Skeletal muscle tissue (tissue), 4 donors: Measurements from ENCODE around the gene ZNF189. TPM values are rescaled to one million over a fixed set of nuclear protein-coding genes. Genes with fewer than 3 reads are reported as not detected.

Source experiments
- H3K27ac ChIP-seq: one replicate; pipeline ENCODE4 v1.7.0; 2013; ENCODE audit warnings: mild to moderate bottlenecking, low read depth, low read length, inconsistent platforms
- H3K27me3 ChIP-seq, 3 donors: one replicate each; pipeline ENCODE4 v1.7.0; 2013; ENCODE audit warnings: low read length in 3 of 3; ENCODE audit not compliant: control insufficient read depth in 3 of 3, insufficient read depth in 3 of 3
- H3K36me3 ChIP-seq, 3 donors: one replicate each; pipeline ENCODE4 v1.7.0; 2013; ENCODE audit warnings: low read length in 3 of 3; ENCODE audit not compliant: control insufficient read depth in 3 of 3, insufficient read depth in 3 of 3
- H3K4me1 ChIP-seq, 3 donors: one replicate each; pipeline ENCODE4 v1.7.0; 2013; ENCODE audit warnings: low read length in 3 of 3, mild to moderate bottlenecking in 3 of 3; ENCODE audit not compliant: control insufficient read depth in 3 of 3, insufficient read depth in 3 of 3
- H3K4me3 ChIP-seq, 3 donors: one replicate each; pipeline ENCODE4 v1.7.0; 2013; ENCODE audit warnings: low read length in 3 of 3
- H3K9ac ChIP-seq, 3 donors: one replicate each; pipeline ENCODE4 v1.7.0; 2013; ENCODE audit warnings: low read length in 3 of 3, mild to moderate bottlenecking in 3 of 3, moderate library complexity in 2 of 3, low read depth in 1 of 3
- H3K9me3 ChIP-seq, 3 donors: one replicate each; pipeline ENCODE4 v1.7.0; 2013; ENCODE audit warnings: low read length in 3 of 3; ENCODE audit not compliant: control insufficient read depth in 3 of 3
- total RNA-seq: library from RNA; depleted of rRNA; stranded (reverse); fragments of >200 nt; gene quantifications from one replicate; pipeline ENCODE4 v1.2.3, GENCODE V29; 2014
- donor health status: Osteomylitis.

The ZNF189 gene
- total RNA-seq, 1 donor from 2014 or later, result 28.7 TPM

DNA sequence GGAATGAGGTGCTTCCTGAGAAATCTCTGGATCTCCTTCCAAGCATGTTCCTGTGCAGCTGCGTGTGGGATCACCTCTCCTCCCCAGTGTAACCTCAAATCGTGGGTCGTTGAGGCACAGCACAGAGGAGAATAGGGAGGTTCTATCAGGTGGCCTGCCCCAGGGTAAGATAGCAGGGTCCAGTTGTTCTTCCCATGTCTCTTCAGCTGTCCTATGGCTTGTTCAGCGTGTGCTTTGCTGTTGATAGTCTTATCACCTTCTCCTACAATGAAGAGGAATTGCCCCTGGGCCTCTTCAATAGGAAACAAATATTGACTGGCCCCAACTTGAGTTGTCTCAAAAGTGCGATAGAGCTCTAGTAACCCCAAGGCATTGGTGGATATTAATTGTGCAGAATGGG lies 36.2 kb upstream of the ZNF189 start:
- no peak overlapping the region for H3K9ac ChIP-seq
- H3K4me1 ChIP-seq, result no peaks in the 10 kb centered on the region
- H3K9me3 ChIP-seq, result no peaks in the 10 kb centered on the region
- H3K27ac ChIP-seq, result no peak overlapping the region
- no peak overlapping the region for H3K4me3 ChIP-seq
- H3K36me3 ChIP-seq, result peaks cover 0 to 4% (median 0%) of the 10 kb centered on the region in 3 donors
- no peaks in the 10 kb centered on the region for H3K27me3 ChIP-seq

DNA sequence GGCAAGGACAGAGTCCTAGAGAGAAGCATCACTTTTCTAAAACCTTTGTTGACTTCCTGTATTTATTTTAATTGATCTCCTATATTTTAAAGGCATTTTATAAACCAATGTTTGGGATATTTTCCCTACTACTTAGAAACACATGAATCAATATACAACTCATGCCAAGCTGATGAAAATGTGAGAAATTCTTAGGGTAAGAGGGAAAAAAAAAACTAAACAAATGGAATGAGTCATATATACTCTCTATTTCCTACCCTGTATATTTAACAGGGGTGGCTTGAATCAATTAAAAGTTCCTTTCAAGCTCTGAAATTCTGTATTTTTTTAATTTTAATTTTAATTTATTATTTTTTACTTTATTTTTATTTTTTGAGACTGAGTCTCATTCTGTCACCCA lies 33.5 kb upstream of the ZNF189 start:
- H3K9me3 ChIP-seq, result no peaks in the 10 kb centered on the region
- H3K4me1 ChIP-seq, result no peaks in the 10 kb centered on the region
- H3K36me3 ChIP-seq, result peaks cover 0 to 4% (median 0%) of the 10 kb centered on the region in 3 donors
- H3K9ac ChIP-seq, result no peak overlapping the region
- no peak overlapping the region for H3K27ac ChIP-seq
- H3K4me3 ChIP-seq, result no peak overlapping the region
- no peaks in the 10 kb centered on the region for H3K27me3 ChIP-seq

DNA sequence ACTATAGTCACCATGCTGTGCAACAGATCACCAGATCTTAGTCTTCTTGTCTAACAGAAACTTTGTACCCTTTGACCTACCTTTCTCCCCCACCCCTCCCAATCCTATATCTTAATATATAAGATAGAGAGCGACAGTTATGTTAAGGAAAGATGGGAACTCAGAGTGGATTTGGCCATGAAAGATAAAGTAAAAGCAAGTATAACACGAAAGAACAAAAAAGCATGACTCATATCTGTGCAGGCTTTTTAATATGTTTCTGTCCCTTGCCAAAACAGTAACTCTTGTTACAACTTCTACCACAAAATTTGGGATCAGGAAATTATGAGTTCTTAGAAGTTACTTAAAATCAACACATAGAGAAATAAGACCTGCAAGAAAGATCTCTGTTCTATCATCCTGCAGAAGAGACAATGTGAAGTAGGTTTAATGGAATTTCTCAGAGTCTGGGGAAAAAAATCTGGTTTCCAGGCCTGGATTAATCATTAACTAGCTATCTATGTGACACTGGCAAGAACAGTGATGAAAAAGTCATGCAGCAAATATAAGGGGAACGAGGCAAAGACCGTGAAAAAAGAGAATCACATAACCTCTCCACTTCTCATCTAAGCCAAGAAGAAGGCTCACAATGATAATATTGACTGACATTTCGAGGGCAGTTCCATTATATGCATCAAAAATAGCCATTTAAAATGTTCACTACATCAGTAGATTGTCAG lies 32.5 kb upstream of the ZNF189 start:
- Histone ChIP-seq H3K4me1 (no peaks in the 10 kb centered on the region), H3K36me3 (peaks cover 0 to 4% (median 0%) of the 10 kb centered on the region in 3 donors), H3K9ac (no peak overlapping the region), H3K27ac (no peak overlapping the region), H3K9me3 (no peaks in the 10 kb centered on the region), H3K4me3 (no peak overlapping the region), H3K27me3 (no peaks in the 10 kb centered on the region)

- Histone ChIP-seq H3K4me1 (no peaks in the 10 kb centered on the region), H3K36me3 (peaks cover 0 to 3% (median 0%) of the 10 kb centered on the region in 3 donors)
Observed at GRCh38 chr9:101367323-101367722, 31.3 kb upstream of the ZNF189 start.

DNA sequence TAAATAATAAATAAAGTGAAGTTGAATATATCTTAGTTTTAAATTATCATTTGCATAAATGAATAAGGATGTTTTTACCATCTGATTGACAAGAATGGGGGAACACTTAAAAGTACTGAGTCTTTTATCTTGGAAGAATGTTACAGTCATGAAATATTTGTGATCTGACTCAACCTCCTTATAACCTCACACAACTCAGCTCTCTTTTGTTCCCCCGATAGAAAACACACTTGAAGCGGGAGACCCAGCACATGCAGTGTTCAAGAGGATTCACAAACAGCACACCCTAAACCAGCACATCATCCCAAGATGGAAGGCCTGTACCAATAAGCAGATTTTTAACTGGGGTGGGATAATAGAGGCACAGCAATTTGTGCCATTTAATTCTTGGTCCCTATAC lies 29.4 kb upstream of the ZNF189 start:
- no peaks in the 10 kb centered on the region for H3K36me3 ChIP-seq
- H3K4me1 ChIP-seq, result no peaks in the 10 kb centered on the region
- no peak overlapping the region for H3K27ac ChIP-seq
- H3K9ac ChIP-seq, result no peak overlapping the region
- no peaks in the 10 kb centered on the region for H3K27me3 ChIP-seq
- H3K4me3 ChIP-seq, result no peak overlapping the region
- no peaks in the 10 kb centered on the region for H3K9me3 ChIP-seq

More at GRCh38 chr9:101367323-101367722, 31.3 kb upstream of the ZNF189 start:
- no peaks in the 10 kb centered on the region for H3K9me3 ChIP-seq
- no peaks in the 10 kb centered on the region for H3K27me3 ChIP-seq
- no peak overlapping the region for H3K27ac ChIP-seq
- no peak overlapping the region for H3K9ac ChIP-seq
- no peak overlapping the region for H3K4me3 ChIP-seq

DNA sequence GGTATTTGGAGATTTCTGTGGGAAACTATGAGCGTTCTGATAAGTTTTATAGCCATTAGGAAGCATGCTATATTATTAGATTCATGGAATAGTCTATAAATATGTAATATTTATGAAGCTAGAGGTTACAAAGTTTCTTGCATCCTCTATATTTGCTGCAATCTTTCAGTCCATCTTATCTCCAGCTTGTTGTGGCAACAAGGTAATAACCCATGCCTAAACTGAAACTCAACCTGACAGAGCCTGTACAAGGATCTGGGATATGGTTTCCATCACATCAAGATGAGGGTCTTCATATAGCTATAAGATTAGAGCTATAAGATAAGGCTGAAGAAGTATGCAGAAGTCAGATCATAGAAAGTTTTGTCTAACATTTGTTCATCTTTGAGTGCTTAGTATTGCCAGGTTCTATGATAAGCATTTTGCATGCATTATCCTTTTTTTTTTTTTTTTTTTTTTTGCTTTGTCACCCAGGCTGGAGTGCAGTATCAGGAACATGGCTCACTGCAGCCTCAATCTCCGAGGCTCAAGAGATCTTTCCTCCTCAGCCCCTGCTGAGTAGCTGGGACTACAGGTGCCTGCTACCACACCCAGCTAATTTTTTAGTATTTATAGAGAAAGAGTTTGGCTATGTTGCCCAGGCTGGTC lies 28.6 kb upstream of the ZNF189 start:
- Histone ChIP-seq H3K27me3 (no peaks in the 10 kb centered on the region), H3K4me1 (no peaks in the 10 kb centered on the region), H3K9me3 (no peaks in the 10 kb centered on the region), H3K9ac (no peak overlapping the region), H3K4me3 (no peak overlapping the region), H3K36me3 (no peaks in the 10 kb centered on the region), H3K27ac (no peak overlapping the region)

DNA sequence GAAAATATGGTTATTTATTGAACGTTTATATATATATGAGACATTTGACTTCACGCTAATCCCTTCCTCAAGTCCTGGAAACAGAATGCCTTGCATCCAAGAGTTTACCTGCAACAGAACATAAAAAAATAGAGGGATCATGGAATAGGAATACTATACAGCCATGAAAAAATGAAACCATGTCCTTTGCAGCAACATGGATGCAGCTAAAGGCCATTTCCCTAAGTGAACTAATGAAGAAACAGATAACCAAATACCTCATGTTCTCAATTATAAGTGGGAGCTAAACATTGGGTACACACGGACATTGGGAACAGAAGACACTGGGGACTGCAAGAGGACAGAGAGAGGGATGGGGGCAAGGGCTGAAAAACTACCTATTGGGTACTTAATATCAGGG lies 26.8 kb upstream of the ZNF189 start:
- H3K27me3 ChIP-seq, result no peaks in the 10 kb centered on the region
- H3K9ac ChIP-seq, result no peak overlapping the region
- no peaks in the 10 kb centered on the region for H3K9me3 ChIP-seq
- H3K27ac ChIP-seq, result no peak overlapping the region
- no peak overlapping the region for H3K4me3 ChIP-seq
- no peaks in the 10 kb centered on the region for H3K36me3 ChIP-seq
- H3K4me1 ChIP-seq, result no peaks in the 10 kb centered on the region

- no peaks in the 10 kb centered on the region for H3K4me1 ChIP-seq
- no peaks in the 10 kb centered on the region for H3K27me3 ChIP-seq
- H3K27ac ChIP-seq, result no peak overlapping the region
- no peak overlapping the region for H3K4me3 ChIP-seq
- H3K36me3 ChIP-seq, result no peaks in the 10 kb centered on the region
- H3K9ac ChIP-seq, result no peak overlapping the region
- H3K9me3 ChIP-seq, result no peaks in the 10 kb centered on the region
Observed at GRCh38 chr9:101372327-101373118, 26.1 kb upstream of the ZNF189 start.

GRCh38 chr9:101375546-101375945 lies 23.1 kb upstream of the ZNF189 start:
- H3K9ac ChIP-seq, result no peak overlapping the region
- no peaks in the 10 kb centered on the region for H3K36me3 ChIP-seq
- no peak overlapping the region for H3K27ac ChIP-seq
- H3K9me3 ChIP-seq, result no peaks in the 10 kb centered on the region
- no peak overlapping the region for H3K4me3 ChIP-seq
- no peaks in the 10 kb centered on the region for H3K27me3 ChIP-seq
- no peaks in the 10 kb centered on the region for H3K4me1 ChIP-seq
